ENCODE results near the gene KLHL36.
A peak's percentile ranks its signal among the peaks of the same experiment; 100 is the strongest.

The KLHL36 gene

DNA sequence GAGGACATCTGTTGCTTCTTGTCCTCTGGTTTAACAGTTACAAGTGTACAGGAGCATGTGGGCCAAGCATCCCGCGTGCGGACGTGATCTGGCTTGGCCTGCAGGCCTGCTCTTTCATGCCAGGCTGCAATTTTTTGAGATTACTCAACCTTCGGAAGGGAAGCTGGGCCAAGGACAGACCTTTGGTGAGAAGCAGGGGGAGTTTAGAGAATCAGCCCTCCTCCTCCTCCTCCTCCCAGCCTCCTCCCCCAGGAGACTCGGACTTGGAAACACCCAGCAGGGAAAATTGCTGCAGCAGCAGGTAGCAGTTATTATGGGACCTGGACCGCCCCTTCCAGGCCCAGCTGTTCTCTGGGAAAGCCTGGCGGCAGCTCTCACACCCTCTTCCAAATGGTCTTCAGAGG is 5.1 kb upstream of the KLHL36 start:
- TF ChIP-seq, protein P1, sequence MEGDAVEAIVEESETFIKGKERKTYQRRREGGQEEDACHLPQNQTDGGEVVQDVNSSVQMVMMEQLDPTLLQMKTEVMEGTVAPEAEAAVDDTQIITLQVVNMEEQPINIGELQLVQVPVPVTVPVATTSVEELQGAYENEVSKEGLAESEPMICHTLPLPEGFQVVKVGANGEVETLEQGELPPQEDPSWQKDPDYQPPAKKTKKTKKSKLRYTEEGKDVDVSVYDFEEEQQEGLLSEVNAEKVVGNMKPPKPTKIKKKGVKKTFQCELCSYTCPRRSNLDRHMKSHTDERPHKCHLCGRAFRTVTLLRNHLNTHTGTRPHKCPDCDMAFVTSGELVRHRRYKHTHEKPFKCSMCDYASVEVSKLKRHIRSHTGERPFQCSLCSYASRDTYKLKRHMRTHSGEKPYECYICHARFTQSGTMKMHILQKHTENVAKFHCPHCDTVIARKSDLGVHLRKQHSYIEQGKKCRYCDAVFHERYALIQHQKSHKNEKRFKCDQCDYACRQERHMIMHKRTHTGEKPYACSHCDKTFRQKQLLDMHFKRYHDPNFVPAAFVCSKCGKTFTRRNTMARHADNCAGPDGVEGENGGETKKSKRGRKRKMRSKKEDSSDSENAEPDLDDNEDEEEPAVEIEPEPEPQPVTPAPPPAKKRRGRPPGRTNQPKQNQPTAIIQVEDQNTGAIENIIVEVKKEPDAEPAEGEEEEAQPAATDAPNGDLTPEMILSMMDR (IDR thresholded peaks at IDR 0.05; ENCODE audit: unreplicated experiment in 3 of 3) = no peak
- Mint-ChIP-seq H3K36me3 (ENCODE audit: low read depth) (no peaks in the 10 kb centered on the region), H3K27me3 (ENCODE audit: low read depth) (peaks cover 9% of the 10 kb centered on the region), H3K9me3 (peaks cover 3% of the 10 kb centered on the region), H3K4me1 (peaks cover 51% of the 10 kb centered on the region), H3K27ac (peak overlapping the region; percentile 52 to 56 (median 55)), H3K4me3 (no peak overlapping the region)

DNA sequence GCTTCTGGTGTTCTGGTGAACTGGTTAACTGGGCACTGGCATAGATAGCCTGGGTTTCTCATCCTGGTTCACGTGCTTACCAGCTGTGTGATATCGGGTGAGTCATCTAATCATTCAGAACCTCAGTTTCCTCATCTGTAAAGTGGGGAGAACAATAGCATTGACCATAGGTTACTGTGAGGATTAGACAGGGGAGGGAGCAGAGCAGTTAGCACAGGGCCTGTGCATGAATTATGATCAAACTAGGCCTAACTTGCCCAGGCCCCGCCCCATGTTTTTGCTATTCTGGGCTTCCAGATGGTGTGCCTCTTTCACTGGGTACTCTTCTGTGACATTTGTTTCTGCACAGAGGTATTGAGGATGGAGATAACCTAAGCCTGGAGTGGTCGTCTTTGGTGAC is 4.6 kb upstream of the KLHL36 start:
- Mint-ChIP-seq H3K36me3 (ENCODE audit: low read depth) (no peaks in the 10 kb centered on the region), H3K27ac (peak overlapping the region in 1 of 3 experiments; percentile 22), H3K4me1 (peaks cover 51% of the 10 kb centered on the region), H3K9me3 (peaks cover 3% of the 10 kb centered on the region), H3K4me3 (peak overlapping the region in 2 of 3 experiments; percentile 31 to 56), H3K27me3 (ENCODE audit: low read depth) (peaks cover 9% of the 10 kb centered on the region)
- TF ChIP-seq, protein P1 (IDR thresholded peaks at IDR 0.05; ENCODE audit: unreplicated experiment in 3 of 3) = no peak

DNA sequence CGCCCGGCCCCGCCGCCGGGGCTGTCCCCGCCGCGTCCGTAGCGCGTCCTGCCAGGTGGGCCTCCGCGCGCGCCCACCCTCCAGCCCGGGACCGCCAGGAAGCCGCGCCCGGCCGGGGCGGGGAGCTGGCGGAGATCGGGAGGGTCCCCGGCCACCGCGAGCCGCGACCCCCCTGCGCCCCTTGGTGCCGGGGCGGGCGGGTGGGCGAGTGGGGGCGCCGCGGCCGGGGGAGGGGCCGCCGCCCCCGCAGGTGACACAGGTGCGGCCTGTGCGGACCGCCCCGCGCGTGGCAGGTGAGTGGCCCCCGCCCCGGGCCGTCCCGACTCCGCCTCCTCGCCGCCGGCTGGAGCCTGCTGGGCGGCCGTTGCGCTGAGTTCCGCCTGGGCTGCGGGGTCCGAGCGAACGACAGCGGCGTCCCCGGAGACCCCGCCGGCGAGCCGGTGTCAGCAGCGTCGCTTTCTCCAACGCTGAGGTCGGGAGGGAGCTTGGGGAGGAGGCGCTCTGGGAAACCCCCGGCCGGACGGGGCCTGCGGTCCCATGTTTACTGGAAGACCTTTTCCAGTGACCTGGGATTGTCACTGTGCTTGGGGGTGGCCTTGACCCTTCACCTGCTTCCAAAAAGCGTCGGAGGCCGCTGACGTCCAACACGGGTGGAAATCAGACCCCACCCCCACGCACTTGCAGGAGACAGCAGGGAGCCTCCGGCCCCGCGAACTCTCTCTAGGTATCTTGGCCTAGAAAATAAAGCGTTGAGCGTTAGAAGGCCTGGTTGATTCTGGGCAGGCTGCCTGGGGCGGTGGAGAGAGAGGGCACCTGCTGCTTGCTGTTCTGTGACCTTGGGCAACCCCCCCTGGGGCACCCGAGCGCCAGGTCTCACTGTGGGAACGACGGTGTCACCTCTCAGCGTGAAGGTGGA is 542 bp downstream of the KLHL36 start:
- H3K27me3 Mint-ChIP-seq (ENCODE audit: low read depth) = no peaks in the 10 kb centered on the region
- peaks cover 15% of the 10 kb centered on the region for H3K36me3 Mint-ChIP-seq (ENCODE audit: low read depth)
- TF ChIP-seq, protein P1 (IDR thresholded peaks at IDR 0.05; ENCODE audit: unreplicated experiment in 3 of 3) = no peak
- H3K27ac Mint-ChIP-seq = peak overlapping the region in 1 of 3 experiments; percentile 64
- no peaks in the 10 kb centered on the region for H3K9me3 Mint-ChIP-seq
- peaks cover 28% of the 10 kb centered on the region for H3K4me1 Mint-ChIP-seq
- H3K4me3 Mint-ChIP-seq = peak overlapping the region; percentile 80 to 90 (median 89)

DNA sequence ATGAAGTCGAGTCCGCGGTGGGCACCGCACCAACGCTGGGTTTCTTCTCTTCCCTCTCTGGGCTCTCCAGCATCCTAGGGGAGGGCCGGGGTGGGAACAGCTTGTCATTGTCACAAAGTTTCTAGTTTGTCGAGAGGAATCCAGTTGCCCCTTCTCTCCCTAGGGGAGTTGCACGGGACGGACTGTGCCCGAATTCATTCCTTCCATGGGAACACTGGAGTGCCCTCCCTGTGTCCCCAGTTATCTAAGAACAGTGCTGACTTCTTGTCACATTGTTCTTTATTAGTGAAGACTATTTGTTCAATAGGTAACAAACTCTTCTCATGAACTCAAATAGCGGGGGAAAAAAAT is 1.2 kb downstream of the KLHL36 start:
- no peaks in the 10 kb centered on the region for H3K27me3 Mint-ChIP-seq (ENCODE audit: low read depth)
- H3K36me3 Mint-ChIP-seq (ENCODE audit: low read depth) = peaks cover 20% of the 10 kb centered on the region
- H3K27ac Mint-ChIP-seq = peak overlapping the region in 1 of 3 experiments; percentile 64
- TF ChIP-seq, protein P1 (IDR thresholded peaks at IDR 0.05; ENCODE audit: unreplicated experiment in 3 of 3) = no peak
- H3K9me3 Mint-ChIP-seq = no peaks in the 10 kb centered on the region
- H3K4me3 Mint-ChIP-seq = peak overlapping the region; percentile 80 to 90 (median 89)
- peaks cover 21% of the 10 kb centered on the region for H3K4me1 Mint-ChIP-seq

DNA sequence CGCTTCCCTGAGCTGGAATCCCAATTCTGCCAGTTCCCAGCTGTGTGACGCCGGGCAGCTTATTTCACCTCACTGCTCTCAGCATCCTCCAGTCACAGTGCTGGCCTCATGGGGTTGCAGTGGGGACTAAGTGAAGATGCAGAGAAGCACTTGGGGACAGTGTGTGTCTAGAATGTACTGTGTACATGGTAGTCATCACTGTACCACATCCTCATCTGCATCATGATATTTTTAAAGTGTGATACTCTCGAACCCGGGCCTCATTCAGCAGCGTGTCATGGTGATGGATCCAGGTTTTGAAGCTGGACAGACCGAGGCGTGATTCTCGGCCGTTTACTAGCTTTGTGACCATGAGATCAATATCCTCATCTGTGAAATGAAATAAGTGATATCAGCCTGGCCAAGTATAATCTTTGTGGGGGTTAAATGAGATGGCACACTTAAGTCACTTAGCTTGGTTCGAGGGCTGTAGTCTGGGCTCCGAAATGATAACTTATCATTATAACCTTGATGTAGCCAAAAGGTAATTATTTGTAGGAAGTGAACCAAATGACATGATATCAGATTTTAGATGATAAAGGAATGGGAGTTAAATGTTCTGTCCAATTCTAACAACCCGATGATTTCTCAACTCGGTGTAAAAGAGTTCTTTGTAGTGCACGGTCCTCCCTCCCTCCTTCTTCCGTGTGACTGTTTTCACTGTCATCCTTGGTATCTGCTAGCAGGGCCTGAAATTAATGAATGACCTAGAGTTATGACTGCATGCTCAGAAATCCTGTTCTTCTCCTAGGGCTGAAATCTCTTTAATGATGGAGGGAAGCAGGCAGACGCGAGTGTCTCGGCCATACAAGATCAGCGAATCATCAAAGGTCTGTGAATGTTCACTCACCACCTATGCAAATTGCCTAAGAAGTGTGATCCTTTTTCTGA is 2.0 kb downstream of the KLHL36 start:
- TF ChIP-seq, protein P1 (IDR thresholded peaks at IDR 0.05; ENCODE audit: unreplicated experiment in 3 of 3) = no peak
- H3K4me1 Mint-ChIP-seq = peaks cover 20% of the 10 kb centered on the region
- no peaks in the 10 kb centered on the region for H3K9me3 Mint-ChIP-seq
- peaks cover 3% of the 10 kb centered on the region for H3K27me3 Mint-ChIP-seq (ENCODE audit: low read depth)
- H3K4me3 Mint-ChIP-seq = peak overlapping the region; percentile 69 to 85 (median 82)
- peaks cover 25% of the 10 kb centered on the region for H3K36me3 Mint-ChIP-seq (ENCODE audit: low read depth)
- peak overlapping the region in 2 of 3 experiments; percentile 12 to 37 for H3K27ac Mint-ChIP-seq

All from nephron (organoid).